Vagina (tissue), 2 donors: ENCODE data around the gene OSBPL10. TPM values are rescaled to one million over a fixed set of nuclear protein-coding genes. Genes with fewer than 3 reads are reported as not detected.

ENCODE experiments used
- DNase-seq, 2 donors: peaks; one replicate each; pipeline ENCODE4 v3.0.0-alpha.2; 2017; ENCODE audit errors: extremely low spot score in 2 of 2
- H3K27ac ChIP-seq: fragments of 200-600 bp; sonication (generic); one replicate; pipeline ENCODE4 v1.5.1; 2019
- H3K27me3 ChIP-seq: fragments of 200-600 bp; sonication (generic); one replicate; pipeline ENCODE4 v1.5.1; 2019
- H3K36me3 ChIP-seq, 2 donors: fragments of 200-600 bp; sonication (generic); one replicate each; pipeline ENCODE4 v1.5.1; 2017 to 2019
- H3K4me1 ChIP-seq: fragments of 200-600 bp; sonication (generic); one replicate; pipeline ENCODE4 v1.5.1; 2019
- H3K4me3 ChIP-seq, 2 donors: fragments of 200-600 bp; sonication (generic); 1 replicate in 1 of 2; 2 replicates in 1 of 2; pipeline ENCODE4 v1.5.1; 2016 to 2019
- H3K9me3 ChIP-seq: fragments of 200-600 bp; sonication (generic); one replicate; pipeline ENCODE4 v1.5.1; 2019
- CTCF ChIP-seq, 3 experiments: fragments of 450-650 bp in 2 of 3; fragments of 200-600 bp in 1 of 3; sonication (generic) in 1 of 3; IDR thresholded peaks; one replicate each; pipeline ENCODE4 v1.5.1; 2017 to 2019; ENCODE audit warnings: antibody characterized with exemption in 3 of 3, mild to moderate bottlenecking in 2 of 3, moderate library complexity in 2 of 3
- POLR2A ChIP-seq, 2 donors: fragments of 450-650 bp; IDR thresholded peaks; one replicate each; pipeline ENCODE4 v1.6.1; 2017; ENCODE audit warnings: antibody characterized with exemption in 2 of 2, mild to moderate bottlenecking in 2 of 2, moderate library complexity in 2 of 2
- POLR2AphosphoS5 ChIP-seq, 2 donors: sonication (generic); formaldehyde crosslinking; IDR thresholded peaks; one replicate each; pipeline ENCODE4 v1.9.0; 2017; ENCODE audit warnings: antibody characterized with exemption in 2 of 2, mild to moderate bottlenecking in 2 of 2, low read depth in 1 of 2; ENCODE audit not compliant: insufficient read depth in 1 of 2
- intact Hi-C: fragments of 100-400 bp; cut with DNase I; formaldehyde crosslinking; loops from one replicate; pipeline ENCODE4 v1.15.1; 2023
- total RNA-seq: library from RNA; depleted of rRNA; stranded (reverse); fragments of >200 nt; gene quantifications from one replicate; pipeline ENCODE4 v1.2.3, GENCODE V29; 2016

The OSBPL10 gene
- total RNA-seq, 1 donor from 2014 or later = 33.9 TPM

GRCh38 chr3:31895471-31895870 lies 85.6 kb downstream of the OSBPL10 start:
- DNase-seq = no peak
- no peaks in the 10 kb centered on the region for H3K9me3 ChIP-seq
- no peaks in the 10 kb centered on the region for H3K36me3 ChIP-seq
- H3K27ac ChIP-seq = no peak overlapping the region
- H3K4me3 ChIP-seq = no peak overlapping the region
- intact Hi-C loops = no loop called here
- H3K27me3 ChIP-seq = no peaks in the 10 kb centered on the region
- H3K4me1 ChIP-seq = no peaks in the 10 kb centered on the region
- TF ChIP-seq POLR2AphosphoS5 (IDR thresholded peaks at IDR 0.05; ENCODE audit: insufficient read depth in 1 of 2, low read depth in 1 of 2) (no peak), CTCF (IDR thresholded peaks at IDR 0.05) (no peak), POLR2A (IDR thresholded peaks at IDR 0.05) (no peak)

GRCh38 chr3:31892916-31893573 lies 88.0 kb downstream of the OSBPL10 start:
- Histone ChIP-seq H3K9me3 (no peaks in the 10 kb centered on the region), H3K27me3 (no peaks in the 10 kb centered on the region), H3K36me3 (no peaks in the 10 kb centered on the region), H3K4me1 (no peaks in the 10 kb centered on the region), H3K27ac (no peak overlapping the region), H3K4me3 (no peak overlapping the region)
- TF ChIP-seq POLR2A (IDR thresholded peaks at IDR 0.05) = no peak
- no peak for TF ChIP-seq POLR2AphosphoS5 (IDR thresholded peaks at IDR 0.05; ENCODE audit: insufficient read depth in 1 of 2, low read depth in 1 of 2)
- TF ChIP-seq CTCF (IDR thresholded peaks at IDR 0.05) = no peak
- DNase-seq = no peak
- intact Hi-C loops = no loop called here

GRCh38 chr3:31892500-31892899 lies 88.6 kb downstream of the OSBPL10 start:
- no peak for TF ChIP-seq POLR2A (IDR thresholded peaks at IDR 0.05)
- TF ChIP-seq CTCF (IDR thresholded peaks at IDR 0.05) = no peak
- Histone ChIP-seq H3K27ac (no peak overlapping the region), H3K9me3 (no peaks in the 10 kb centered on the region), H3K36me3 (no peaks in the 10 kb centered on the region), H3K27me3 (no peaks in the 10 kb centered on the region), H3K4me3 (no peak overlapping the region), H3K4me1 (no peaks in the 10 kb centered on the region)
- DNase-seq = no peak
- intact Hi-C loops = no loop called here

GRCh38 chr3:31891876-31892455 lies 89.1 kb downstream of the OSBPL10 start:
- H3K36me3 ChIP-seq = no peaks in the 10 kb centered on the region
- no peaks in the 10 kb centered on the region for H3K9me3 ChIP-seq
- no peaks in the 10 kb centered on the region for H3K4me1 ChIP-seq
- no peak overlapping the region for H3K27ac ChIP-seq
- H3K4me3 ChIP-seq = no peak overlapping the region
- DNase-seq = no peak
- no peaks in the 10 kb centered on the region for H3K27me3 ChIP-seq
- intact Hi-C loops = no loop called here
- no peak for TF ChIP-seq POLR2AphosphoS5 (IDR thresholded peaks at IDR 0.05; ENCODE audit: insufficient read depth in 1 of 2, low read depth in 1 of 2)
- no peak for TF ChIP-seq CTCF (IDR thresholded peaks at IDR 0.05)
- no peak for TF ChIP-seq POLR2A (IDR thresholded peaks at IDR 0.05)

- DNase-seq = no peak
- no peak overlapping the region for H3K4me3 ChIP-seq
Observed at GRCh38 chr3:31890742-31891469, 90.2 kb downstream of the OSBPL10 start.

More at GRCh38 chr3:31890742-31891469, 90.2 kb downstream of the OSBPL10 start:
- intact Hi-C loops = no loop called here
- H3K27me3 ChIP-seq = no peaks in the 10 kb centered on the region
- no peak overlapping the region for H3K27ac ChIP-seq
- no peaks in the 10 kb centered on the region for H3K36me3 ChIP-seq
- no peaks in the 10 kb centered on the region for H3K4me1 ChIP-seq
- H3K9me3 ChIP-seq = no peaks in the 10 kb centered on the region
- TF ChIP-seq POLR2A (IDR thresholded peaks at IDR 0.05) = no peak
- no peak for TF ChIP-seq CTCF (IDR thresholded peaks at IDR 0.05)
- no peak for TF ChIP-seq POLR2AphosphoS5 (IDR thresholded peaks at IDR 0.05; ENCODE audit: insufficient read depth in 1 of 2, low read depth in 1 of 2)
